Head of caudate nucleus (tissue), 42 donors: ENCODE measurements around the gene SLC35B1.
"Not testable (repeated sequence)": the region's sequence is repeated elsewhere in the genome, so short reads cannot be mapped to it uniquely, and the experiment has no call there.

Source experiments
- DNase-seq, 42 donors: peaks; one replicate each; pipeline versions ENCODE4 v3.0.0 to v3.0.0-alpha.2; 2020 to 2021; ENCODE audit warnings: mixed read lengths in 7 of 42
- intact Hi-C: fragments of 100-400 bp; cut with DNase I; formaldehyde crosslinking; loops from one replicate; pipeline ENCODE4 v1.15.0; 2022

The SLC35B1 gene

GRCh38 chr17:49738456-49739163 lies 30.8 kb upstream of the SLC35B1 start:
- intact Hi-C loops, result no loop called here
- DNase-seq, result no peak

- intact Hi-C loops, result no loop called here
- no peak for DNase-seq
Measured at GRCh38 chr17:49734515-49735490, 27.0 kb upstream of the SLC35B1 start.

- DNase-seq, result no peak
- intact Hi-C loops, result no loop called here
Measured at GRCh38 chr17:49731435-49731831, 23.7 kb upstream of the SLC35B1 start.

- intact Hi-C loops, result no loop called here
Measured at GRCh38 chr17:49730785-49731434, 23.1 kb upstream of the SLC35B1 start.

GRCh38 chr17:49730078-49730784 lies 22.5 kb upstream of the SLC35B1 start:
- DNase-seq, result peak in 38 of 42 donors; percentile 9 to 79 (median 43)
- intact Hi-C loops, result no loop called here

More at GRCh38 chr17:49730785-49731434, 23.1 kb upstream of the SLC35B1 start:
- DNase-seq, result no peak

- DNase-seq, result no peak
- intact Hi-C loops, result no loop called here
Measured at GRCh38 chr17:49729069-49729468, 21.3 kb upstream of the SLC35B1 start.

GRCh38 chr17:49728425-49728824 lies 20.7 kb upstream of the SLC35B1 start:
- DNase-seq, result no peak
- intact Hi-C loops, result no loop called here

GRCh38 chr17:49727380-49727779 lies 19.6 kb upstream of the SLC35B1 start:
- intact Hi-C loops, result no loop called here
- no peak for DNase-seq

- DNase-seq, result no peak
- intact Hi-C loops, result no loop called here
Measured at GRCh38 chr17:49725452-49726130, 17.8 kb upstream of the SLC35B1 start.

GRCh38 chr17:49724552-49724951 lies 16.8 kb upstream of the SLC35B1 start:
- DNase-seq, intact Hi-C loops: not testable (repeated sequence)

GRCh38 chr17:49723423-49723822 lies 15.7 kb upstream of the SLC35B1 start:
- DNase-seq, result no peak
- intact Hi-C loops, result no loop called here

GRCh38 chr17:49722066-49722465 lies 14.3 kb upstream of the SLC35B1 start:
- no peak for DNase-seq
- intact Hi-C loops, result no loop called here

GRCh38 chr17:49717371-49717861 lies 9.7 kb upstream of the SLC35B1 start:
- DNase-seq, result peak in 9 of 42 donors; percentile 7 to 42 (median 17)
- intact Hi-C loops, result no loop called here

- intact Hi-C loops, result no loop called here
Measured at GRCh38 chr17:49716668-49717364, 9.1 kb upstream of the SLC35B1 start.

GRCh38 chr17:49715717-49716279 lies 8.0 kb upstream of the SLC35B1 start:
- intact Hi-C loops, result no loop called here
- DNase-seq, result peak in 18 of 42 donors; percentile 12 to 61 (median 32)

More at GRCh38 chr17:49716668-49717364, 9.1 kb upstream of the SLC35B1 start:
- no peak for DNase-seq

GRCh38 chr17:49715216-49715615 lies 7.5 kb upstream of the SLC35B1 start:
- no peak for DNase-seq
- intact Hi-C loops, result no loop called here

GRCh38 chr17:49708515-49709183 lies 885 bp upstream of the SLC35B1 start:
- peak in 2 of 42 donors; percentile 13 to 47 for DNase-seq
- intact Hi-C loops, result loop anchor here (2.0 kb wide), 1 partner anchor 80 kb away; the partner anchor contains the start of gene KAT7
